ENCODE results near the gene ADGRF4. TPM values are rescaled to one million over a fixed set of nuclear protein-coding genes. Genes with fewer than 3 reads are reported as not detected.

ADGRF4 gene
- total and polyA plus RNA-seq, 5 donors from 2014 or later, result not detected

DNA sequence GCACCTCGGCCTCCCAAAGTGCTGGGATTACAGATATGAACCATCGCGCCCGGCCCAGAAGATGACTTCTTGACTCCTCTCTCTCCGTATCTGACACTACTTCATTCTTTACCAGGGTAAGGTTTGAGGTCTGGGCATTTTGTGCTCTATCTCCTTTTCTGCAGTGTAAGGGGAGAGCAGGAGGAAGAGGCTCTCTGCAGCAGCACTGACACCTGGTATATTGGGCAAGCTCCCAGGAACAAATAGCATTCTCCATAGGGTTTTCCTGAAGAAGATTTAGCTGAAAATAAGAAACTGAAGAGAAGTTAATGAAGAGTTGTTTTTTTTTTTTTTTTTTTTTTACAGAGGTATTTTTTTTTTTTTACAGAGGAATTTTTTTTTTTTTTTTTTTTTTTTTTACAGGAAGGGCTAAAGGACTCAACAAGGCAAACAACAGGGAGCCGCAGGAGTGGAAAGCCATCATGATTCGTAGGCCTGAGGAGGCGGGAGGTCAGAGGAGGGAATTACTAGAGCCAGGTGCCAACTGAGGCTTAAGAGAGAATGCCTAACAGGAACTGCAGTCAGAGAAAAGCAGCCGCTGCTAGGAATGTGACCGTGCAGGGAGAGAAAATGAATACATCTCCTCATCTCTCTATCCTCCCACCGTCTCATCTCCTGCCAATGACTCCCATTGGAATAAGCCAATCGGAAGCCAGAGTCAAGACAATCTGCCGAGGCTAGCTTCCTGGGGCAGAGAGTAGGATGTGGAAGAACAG, 34.7 kb upstream of the ADGRF4 start:
- peaks cover 4% of the 10 kb centered on the region for H3K27me3 ChIP-seq (ENCODE audit: control insufficient read depth, insufficient read depth, low read length)
- H3K9me3 ChIP-seq (ENCODE audit: control insufficient read depth in 2 of 2, low read length in 2 of 2), result no peaks in the 10 kb centered on the region
- H3K4me1 Mint-ChIP-seq, result no peaks in the 10 kb centered on the region
- H3K4me3 ChIP-seq (ENCODE audit: low read depth, low read length), result no peak overlapping the region
- H3K4me1 ChIP-seq (ENCODE audit: control insufficient read depth, insufficient read depth, low read length, poor library complexity, severe bottlenecking), result no peaks in the 10 kb centered on the region
- H3K4me3 Mint-ChIP-seq, result no peak overlapping the region
- no peak overlapping the region for H3K27ac ChIP-seq (ENCODE audit: insufficient read depth, low read length, poor library complexity, severe bottlenecking)
- no peaks in the 10 kb centered on the region for H3K9me3 Mint-ChIP-seq
- peaks cover 32% of the 10 kb centered on the region for H3K27me3 Mint-ChIP-seq
- no peak for DNase-seq
- no peak for ATAC-seq (ENCODE audit: low read depth in 2 of 2)
- H3K36me3 ChIP-seq (ENCODE audit: control insufficient read depth, insufficient read depth, low read length), result no peaks in the 10 kb centered on the region
- no peak overlapping the region for H3K27ac Mint-ChIP-seq
- no peaks in the 10 kb centered on the region for H3K36me3 Mint-ChIP-seq

GRCh38 chr6:47665112-47665511, 33.3 kb upstream of the ADGRF4 start:
- no peaks in the 10 kb centered on the region for H3K4me1 Mint-ChIP-seq
- no peak overlapping the region for H3K4me3 ChIP-seq (ENCODE audit: low read depth, low read length)
- no peaks in the 10 kb centered on the region for H3K36me3 Mint-ChIP-seq
- no peaks in the 10 kb centered on the region for H3K4me1 ChIP-seq (ENCODE audit: control insufficient read depth, insufficient read depth, low read length, poor library complexity, severe bottlenecking)
- H3K36me3 ChIP-seq (ENCODE audit: control insufficient read depth, insufficient read depth, low read length), result no peaks in the 10 kb centered on the region
- peaks cover 34% of the 10 kb centered on the region for H3K27me3 Mint-ChIP-seq
- no peak overlapping the region for H3K27ac ChIP-seq (ENCODE audit: insufficient read depth, low read length, poor library complexity, severe bottlenecking)
- H3K9me3 ChIP-seq (ENCODE audit: control insufficient read depth in 2 of 2, low read length in 2 of 2), result no peaks in the 10 kb centered on the region
- ATAC-seq (ENCODE audit: low read depth in 2 of 2) (no peak), DNase-seq (no peak)
- H3K9me3 Mint-ChIP-seq, result no peaks in the 10 kb centered on the region
- H3K4me3 Mint-ChIP-seq, result no peak overlapping the region
- no peak overlapping the region for H3K27ac Mint-ChIP-seq
- H3K27me3 ChIP-seq (ENCODE audit: control insufficient read depth, insufficient read depth, low read length), result peaks cover 6% of the 10 kb centered on the region

DNA sequence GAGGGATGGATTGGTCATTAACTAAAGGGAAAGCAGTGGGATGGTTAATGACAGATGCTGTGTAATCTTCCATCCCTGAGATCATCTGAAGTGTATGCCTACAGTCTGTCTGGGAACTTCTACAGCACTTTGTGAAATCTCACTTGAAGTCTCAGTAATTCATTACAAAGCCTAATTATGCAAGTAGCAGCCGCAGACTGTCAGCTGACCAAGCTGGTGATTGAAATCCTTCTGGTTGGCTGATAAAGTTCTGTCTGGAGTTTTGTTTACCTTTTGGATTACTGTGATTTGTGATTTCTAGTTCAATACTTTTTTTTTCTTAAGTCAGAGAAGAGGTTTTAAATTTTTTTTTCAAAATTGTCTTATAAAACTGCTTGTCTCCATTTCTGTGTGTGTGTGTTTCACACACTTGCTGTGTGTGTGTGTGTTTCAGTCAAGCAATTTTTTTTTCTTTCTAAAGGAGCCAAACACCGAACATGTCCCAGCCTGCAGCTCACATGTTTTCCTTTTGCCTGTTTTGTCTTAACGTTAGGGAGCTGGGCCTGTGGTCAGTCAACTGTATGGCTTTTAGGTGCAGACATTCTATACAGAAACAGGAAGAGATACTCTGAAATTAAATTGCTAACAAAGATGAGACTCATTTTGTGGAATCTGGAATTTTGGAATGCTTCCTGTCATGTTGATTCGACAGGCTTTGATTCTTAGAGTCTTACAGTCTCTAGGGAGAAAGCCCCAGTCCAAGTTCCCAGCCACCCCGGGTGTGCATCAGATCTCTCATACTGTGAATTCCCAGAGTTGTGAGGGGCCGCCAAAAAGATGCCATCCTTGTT, 28.5 kb upstream of the ADGRF4 start:
- no peaks in the 10 kb centered on the region for H3K9me3 ChIP-seq (ENCODE audit: control insufficient read depth in 2 of 2, low read length in 2 of 2)
- DNase-seq (no peak), ATAC-seq (ENCODE audit: low read depth in 2 of 2) (no peak)
- no peaks in the 10 kb centered on the region for H3K4me1 Mint-ChIP-seq
- peaks cover 19% of the 10 kb centered on the region for H3K27me3 Mint-ChIP-seq
- H3K27me3 ChIP-seq (ENCODE audit: control insufficient read depth, insufficient read depth, low read length), result peaks cover 4% of the 10 kb centered on the region
- H3K27ac ChIP-seq (ENCODE audit: insufficient read depth, low read length, poor library complexity, severe bottlenecking), result no peak overlapping the region
- no peak overlapping the region for H3K4me3 Mint-ChIP-seq
- H3K4me3 ChIP-seq (ENCODE audit: low read depth, low read length), result no peak overlapping the region
- no peaks in the 10 kb centered on the region for H3K36me3 ChIP-seq (ENCODE audit: control insufficient read depth, insufficient read depth, low read length)
- no peak overlapping the region for H3K27ac Mint-ChIP-seq
- H3K9me3 Mint-ChIP-seq, result no peaks in the 10 kb centered on the region
- no peaks in the 10 kb centered on the region for H3K4me1 ChIP-seq (ENCODE audit: control insufficient read depth, insufficient read depth, low read length, poor library complexity, severe bottlenecking)
- H3K36me3 Mint-ChIP-seq, result no peaks in the 10 kb centered on the region

DNA sequence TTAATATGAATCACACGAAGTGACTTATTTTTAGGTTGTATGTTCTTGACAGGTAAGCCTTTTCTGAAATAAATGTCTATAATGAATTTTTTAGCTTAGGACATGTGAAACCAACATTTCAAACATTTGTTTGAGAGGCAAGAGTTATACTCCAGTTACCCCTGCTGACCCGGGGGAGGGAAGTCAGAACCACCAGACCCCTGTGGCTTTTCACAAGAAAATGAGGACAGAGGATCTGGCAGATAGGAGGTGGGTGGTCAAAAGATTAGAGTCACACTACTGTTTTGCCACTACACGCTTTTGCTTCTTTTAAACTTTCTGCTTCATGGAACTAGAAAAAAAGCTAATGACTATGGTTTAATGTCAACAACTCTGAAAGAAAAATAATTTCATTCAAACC, 27.5 kb upstream of the ADGRF4 start:
- no peak overlapping the region for H3K4me3 ChIP-seq (ENCODE audit: low read depth, low read length)
- Mint-ChIP-seq H3K27ac (no peak overlapping the region), H3K27me3 (peaks cover 19% of the 10 kb centered on the region)

DNA sequence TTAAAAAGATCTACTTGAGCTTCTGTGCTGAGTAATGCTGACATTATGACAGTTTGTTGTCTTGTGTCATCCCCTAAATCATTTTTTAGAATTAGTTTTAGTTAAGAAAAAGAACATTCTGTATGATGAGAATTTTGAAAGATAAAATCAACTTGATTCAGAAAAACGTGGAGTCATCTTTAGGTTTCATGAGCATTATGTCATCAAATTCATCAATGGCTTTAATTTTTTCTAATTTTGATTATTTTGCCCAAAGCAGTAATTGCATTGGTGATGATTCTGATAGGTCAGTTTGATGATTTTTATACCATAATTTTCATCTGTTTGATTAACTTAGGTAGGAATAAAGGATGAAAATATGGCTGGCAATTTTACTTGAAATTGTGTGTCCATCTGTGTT, 26.6 kb upstream of the ADGRF4 start:
- Histone ChIP-seq H3K27me3 (ENCODE audit: control insufficient read depth, insufficient read depth, low read length) (peaks cover 4% of the 10 kb centered on the region), H3K4me3 (ENCODE audit: low read depth, low read length) (no peak overlapping the region), H3K27ac (ENCODE audit: insufficient read depth, low read length, poor library complexity, severe bottlenecking) (no peak overlapping the region), H3K9me3 (ENCODE audit: control insufficient read depth in 2 of 2, low read length in 2 of 2) (no peaks in the 10 kb centered on the region), H3K4me1 (ENCODE audit: control insufficient read depth, insufficient read depth, low read length, poor library complexity, severe bottlenecking) (no peaks in the 10 kb centered on the region), H3K36me3 (ENCODE audit: control insufficient read depth, insufficient read depth, low read length) (no peaks in the 10 kb centered on the region)
- H3K4me1 Mint-ChIP-seq, result no peaks in the 10 kb centered on the region
- no peaks in the 10 kb centered on the region for H3K9me3 Mint-ChIP-seq
- H3K4me3 Mint-ChIP-seq, result no peak overlapping the region
- DNase-seq (no peak), ATAC-seq (ENCODE audit: low read depth in 2 of 2) (no peak)
- H3K27me3 Mint-ChIP-seq, result peaks cover 14% of the 10 kb centered on the region
- H3K27ac Mint-ChIP-seq, result no peak overlapping the region
- no peaks in the 10 kb centered on the region for H3K36me3 Mint-ChIP-seq

More for the DNA sequence above, 27.5 kb upstream of the ADGRF4 start:
- no peaks in the 10 kb centered on the region for H3K4me1 ChIP-seq (ENCODE audit: control insufficient read depth, insufficient read depth, low read length, poor library complexity, severe bottlenecking)
- H3K27me3 ChIP-seq (ENCODE audit: control insufficient read depth, insufficient read depth, low read length), result peaks cover 4% of the 10 kb centered on the region
- no peaks in the 10 kb centered on the region for H3K36me3 ChIP-seq (ENCODE audit: control insufficient read depth, insufficient read depth, low read length)
- Mint-ChIP-seq H3K36me3 (no peaks in the 10 kb centered on the region), H3K9me3 (no peaks in the 10 kb centered on the region), H3K4me1 (no peaks in the 10 kb centered on the region), H3K4me3 (no peak overlapping the region)
- H3K27ac ChIP-seq (ENCODE audit: insufficient read depth, low read length, poor library complexity, severe bottlenecking), result no peak overlapping the region
- no peaks in the 10 kb centered on the region for H3K9me3 ChIP-seq (ENCODE audit: control insufficient read depth in 2 of 2, low read length in 2 of 2)
- DNase-seq (no peak), ATAC-seq (ENCODE audit: low read depth in 2 of 2) (no peak)

DNA sequence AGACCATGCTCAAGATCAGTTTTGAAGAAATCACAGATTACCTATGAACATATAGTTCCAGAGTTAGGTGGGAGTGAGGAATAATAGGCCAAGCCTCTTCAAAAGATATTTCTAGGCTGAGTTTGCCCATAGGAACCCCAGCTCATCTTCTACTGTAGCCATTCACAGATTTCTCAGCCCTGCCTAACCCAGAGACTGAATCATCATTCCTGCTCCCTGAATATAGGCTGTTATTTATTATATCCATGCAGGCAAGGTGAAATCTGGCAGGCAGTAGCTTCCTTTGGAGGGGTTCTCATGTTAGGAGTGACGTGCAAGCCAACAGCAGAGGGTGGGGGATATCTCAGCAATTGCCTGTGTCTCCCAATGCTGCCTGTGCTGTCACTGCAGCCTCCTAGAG, 25.6 kb upstream of the ADGRF4 start:
- peaks cover 14% of the 10 kb centered on the region for H3K27me3 Mint-ChIP-seq
- H3K4me1 ChIP-seq (ENCODE audit: control insufficient read depth, insufficient read depth, low read length, poor library complexity, severe bottlenecking), result no peaks in the 10 kb centered on the region
- no peaks in the 10 kb centered on the region for H3K9me3 ChIP-seq (ENCODE audit: control insufficient read depth in 2 of 2, low read length in 2 of 2)
- no peak overlapping the region for H3K27ac Mint-ChIP-seq
- H3K9me3 Mint-ChIP-seq, result no peaks in the 10 kb centered on the region
- H3K4me3 Mint-ChIP-seq, result no peak overlapping the region
- ATAC-seq (ENCODE audit: low read depth in 2 of 2) (no peak), DNase-seq (no peak)
- H3K4me1 Mint-ChIP-seq, result no peaks in the 10 kb centered on the region
- H3K4me3 ChIP-seq (ENCODE audit: low read depth, low read length), result no peak overlapping the region
- peaks cover 4% of the 10 kb centered on the region for H3K27me3 ChIP-seq (ENCODE audit: control insufficient read depth, insufficient read depth, low read length)
- H3K27ac ChIP-seq (ENCODE audit: insufficient read depth, low read length, poor library complexity, severe bottlenecking), result no peak overlapping the region
- H3K36me3 Mint-ChIP-seq, result no peaks in the 10 kb centered on the region
- no peaks in the 10 kb centered on the region for H3K36me3 ChIP-seq (ENCODE audit: control insufficient read depth, insufficient read depth, low read length)

DNA sequence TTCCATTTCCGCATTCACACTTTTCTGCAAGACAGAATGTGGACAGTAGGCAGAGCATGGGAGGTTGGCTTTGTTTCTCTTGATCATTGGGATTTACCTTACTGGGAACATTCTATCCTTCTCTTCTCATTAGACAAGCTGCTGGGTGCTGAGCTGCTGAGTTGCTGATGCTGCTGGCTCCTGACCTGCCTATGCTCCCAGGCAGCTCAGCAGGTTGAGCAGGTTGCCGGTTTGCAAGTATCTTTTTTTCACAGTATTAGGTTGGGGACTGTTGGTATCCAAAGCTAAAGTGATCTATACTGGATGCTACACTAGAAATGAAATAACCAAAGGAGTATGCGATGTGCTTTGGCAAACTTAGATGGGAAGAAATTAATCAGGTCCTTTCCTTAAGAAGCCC, 23.7 kb upstream of the ADGRF4 start:
- Histone ChIP-seq H3K4me3 (ENCODE audit: low read depth, low read length) (no peak overlapping the region), H3K27ac (ENCODE audit: insufficient read depth, low read length, poor library complexity, severe bottlenecking) (no peak overlapping the region), H3K36me3 (ENCODE audit: control insufficient read depth, insufficient read depth, low read length) (no peaks in the 10 kb centered on the region), H3K9me3 (ENCODE audit: control insufficient read depth in 2 of 2, low read length in 2 of 2) (no peaks in the 10 kb centered on the region), H3K4me1 (ENCODE audit: control insufficient read depth, insufficient read depth, low read length, poor library complexity, severe bottlenecking) (no peaks in the 10 kb centered on the region), H3K27me3 (ENCODE audit: control insufficient read depth, insufficient read depth, low read length) (no peaks in the 10 kb centered on the region)
- Mint-ChIP-seq H3K4me3 (no peak overlapping the region), H3K4me1 (no peaks in the 10 kb centered on the region), H3K9me3 (no peaks in the 10 kb centered on the region), H3K36me3 (no peaks in the 10 kb centered on the region), H3K27me3 (peaks cover 12% of the 10 kb centered on the region), H3K27ac (no peak overlapping the region)
- DNase-seq (no peak), ATAC-seq (ENCODE audit: low read depth in 2 of 2) (no peak)
